OCI-LY3 (cell line): ENCODE measurements around the gene RPGRIP1L.

Experiments
- EZH2phosphoT487 ChIP-seq: fragments of 200-600 bp; shearing (Covaris generic); IDR thresholded peaks from 2 replicates; pipeline ENCODE4 v1.6.1; 2018; ENCODE audit warnings: antibody characterized with exemption, mixed run types, low read depth
- TF ChIP-seq, protein P1 (sequence below): fragments of 200-600, 300-600 bp; sonication (generic); IDR thresholded peaks from 2 replicates; pipeline ENCODE4 v1.5.1; 2014; ENCODE audit warnings: antibody characterized with exemption, low read length, low read depth

DNA sequence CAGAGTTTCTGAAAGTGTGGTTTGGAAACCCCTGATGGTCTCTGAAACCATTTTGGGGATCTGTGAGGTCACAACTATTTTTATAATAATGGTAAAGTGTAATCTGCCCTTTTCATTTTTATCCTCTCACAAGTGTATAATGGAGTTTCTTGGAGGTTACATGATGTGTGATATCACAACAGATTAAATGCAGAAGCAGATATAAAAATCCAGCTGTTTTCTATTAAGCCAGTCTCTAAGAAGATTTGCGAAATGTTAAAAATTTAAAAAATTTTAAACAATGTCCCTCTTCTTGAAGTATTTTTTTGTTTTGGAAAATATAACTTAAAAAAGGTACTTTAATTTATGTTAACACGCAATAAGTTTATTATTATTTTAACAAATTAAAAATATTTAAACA is 48.7 kb downstream of the RPGRIP1L start:
- TF ChIP-seq, protein P1, sequence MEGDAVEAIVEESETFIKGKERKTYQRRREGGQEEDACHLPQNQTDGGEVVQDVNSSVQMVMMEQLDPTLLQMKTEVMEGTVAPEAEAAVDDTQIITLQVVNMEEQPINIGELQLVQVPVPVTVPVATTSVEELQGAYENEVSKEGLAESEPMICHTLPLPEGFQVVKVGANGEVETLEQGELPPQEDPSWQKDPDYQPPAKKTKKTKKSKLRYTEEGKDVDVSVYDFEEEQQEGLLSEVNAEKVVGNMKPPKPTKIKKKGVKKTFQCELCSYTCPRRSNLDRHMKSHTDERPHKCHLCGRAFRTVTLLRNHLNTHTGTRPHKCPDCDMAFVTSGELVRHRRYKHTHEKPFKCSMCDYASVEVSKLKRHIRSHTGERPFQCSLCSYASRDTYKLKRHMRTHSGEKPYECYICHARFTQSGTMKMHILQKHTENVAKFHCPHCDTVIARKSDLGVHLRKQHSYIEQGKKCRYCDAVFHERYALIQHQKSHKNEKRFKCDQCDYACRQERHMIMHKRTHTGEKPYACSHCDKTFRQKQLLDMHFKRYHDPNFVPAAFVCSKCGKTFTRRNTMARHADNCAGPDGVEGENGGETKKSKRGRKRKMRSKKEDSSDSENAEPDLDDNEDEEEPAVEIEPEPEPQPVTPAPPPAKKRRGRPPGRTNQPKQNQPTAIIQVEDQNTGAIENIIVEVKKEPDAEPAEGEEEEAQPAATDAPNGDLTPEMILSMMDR: no peak
- TF ChIP-seq EZH2phosphoT487: no peak
